C4-2B (cell line): ENCODE data around the gene RNF213.
"Not testable (repeated sequence)": the region's sequence is repeated elsewhere in the genome, so short reads cannot be mapped to it uniquely, and the experiment has no call there.

ENCODE experiments used
- CTCF ChIP-seq: fragments of 450-650 bp; conservative IDR thresholded peaks from 2 replicates; pipeline ENCODE4 v1.5.1; 2017; ENCODE audit warnings: mild to moderate bottlenecking
- ZFX ChIP-seq: fragments of 450-650 bp; IDR thresholded peaks from 2 replicates; pipeline ENCODE4 v1.6.1; 2017

- not testable (repeated sequence) for TF ChIP-seq CTCF, ZFX
These were observed 147.3 kb downstream of the RNF213 start for GRCh38 chr17:80407917-80408316.
